GM12891 (cell line): ENCODE results near the gene KY.

Source experiments
- DNase-seq: peaks from one replicate; pipeline ENCODE4 v3.0.0; 2011; ENCODE audit warnings: low spot score; ENCODE audit not compliant: insufficient read length
- FAIRE-seq: peaks from 2 replicates; lab custom pipeline; 2011; peaks lifted over from hg19 to GRCh38; lab: Jason Lieb, UNC
- PAX5 ChIP-seq: IDR thresholded peaks from 2 replicates; pipeline ENCODE4 v1.6.1; 2011; ENCODE audit warnings: low read length, moderate library complexity, mild to moderate bottlenecking; ENCODE audit not compliant: insufficient read depth, severe bottlenecking
- POLR2A ChIP-seq: IDR thresholded peaks from 2 replicates; pipeline ENCODE4 v1.6.1; 2011; ENCODE audit warnings: low read depth, low read length, control low read depth
- POLR2AphosphoS5 ChIP-seq: IDR thresholded peaks from 2 replicates; pipeline ENCODE4 v1.6.1; 2011; ENCODE audit warnings: low read depth, low read length, control low read depth
- POU2F2 ChIP-seq: IDR thresholded peaks from 2 replicates; pipeline ENCODE4 v1.6.1; 2011; ENCODE audit warnings: low read depth, mild to moderate bottlenecking, control low read depth, low read length, moderate library complexity
- SPI1 ChIP-seq: IDR thresholded peaks from 2 replicates; pipeline ENCODE4 v1.6.1; 2011; ENCODE audit warnings: low read depth, low read length, control low read depth
- TAF1 ChIP-seq: IDR thresholded peaks from 2 replicates; pipeline ENCODE4 v1.6.1; 2011; ENCODE audit warnings: low read depth, low read length, control low read depth

Gene KY

GRCh38 chr3:134623615-134624245, 27.1 kb downstream of the KY start:
- no peak for FAIRE-seq

GRCh38 chr3:134622806-134623365, 27.9 kb downstream of the KY start:
- no peak for TF ChIP-seq SPI1
- TF ChIP-seq POLR2AphosphoS5: no peak
- TF ChIP-seq POU2F2: no peak
- TF ChIP-seq PAX5: no peak
- TF ChIP-seq TAF1: no peak
- no peak for TF ChIP-seq POLR2A
- DNase-seq: no peak
- FAIRE-seq: no peak

More at GRCh38 chr3:134623615-134624245, 27.1 kb downstream of the KY start:
- no peak for DNase-seq
- TF ChIP-seq POLR2AphosphoS5 (no peak), POLR2A (no peak), POU2F2 (no peak), TAF1 (no peak), SPI1 (no peak), PAX5 (no peak)

- FAIRE-seq (no peak), DNase-seq (no peak)
- TF ChIP-seq POU2F2 (no peak), PAX5 (no peak), SPI1 (no peak), POLR2AphosphoS5 (no peak), TAF1 (no peak), POLR2A (no peak)
Measured at GRCh38 chr3:134621854-134622253, 29.0 kb downstream of the KY start.

GRCh38 chr3:134620476-134621115, 30.2 kb downstream of the KY start:
- FAIRE-seq (no peak), DNase-seq (no peak)
- TF ChIP-seq POLR2AphosphoS5 (no peak), PAX5 (no peak), SPI1 (no peak), POLR2A (no peak), POU2F2 (no peak), TAF1 (no peak)

- DNase-seq (no peak), FAIRE-seq (no peak)
- TF ChIP-seq POLR2AphosphoS5 (no peak), SPI1 (no peak), TAF1 (no peak), POU2F2 (no peak), POLR2A (no peak), PAX5 (no peak)
Measured at GRCh38 chr3:134619884-134620445, 30.9 kb downstream of the KY start.

GRCh38 chr3:134619301-134619615, 31.6 kb downstream of the KY start:
- FAIRE-seq: no peak
- no peak for DNase-seq
- TF ChIP-seq POU2F2 (no peak), POLR2A (no peak), PAX5 (no peak), POLR2AphosphoS5 (no peak), TAF1 (no peak)

GRCh38 chr3:134618478-134619300, 32.1 kb downstream of the KY start:
- no peak for FAIRE-seq
- DNase-seq: no peak
- TF ChIP-seq TAF1: no peak
- no peak for TF ChIP-seq POU2F2
- TF ChIP-seq POLR2AphosphoS5: no peak
- TF ChIP-seq SPI1: no peak
- no peak for TF ChIP-seq PAX5
- no peak for TF ChIP-seq POLR2A

- no peak for DNase-seq
- TF ChIP-seq PAX5 (no peak), POLR2AphosphoS5 (no peak), TAF1 (no peak), POU2F2 (no peak), POLR2A (no peak), SPI1 (no peak)
- no peak for FAIRE-seq
Measured at GRCh38 chr3:134617608-134618477, 33.0 kb downstream of the KY start.

GRCh38 chr3:134615743-134616142, 35.1 kb downstream of the KY start:
- no peak for FAIRE-seq
- no peak for DNase-seq
- TF ChIP-seq SPI1 (no peak), TAF1 (no peak), PAX5 (no peak), POLR2AphosphoS5 (no peak), POLR2A (no peak), POU2F2 (no peak)
